K562 (cell line): ENCODE data around the gene ADGRL3.

Experiments
- CREB1 ChIP-seq, 2 experiments: sonication (generic) in 1 of 2; formaldehyde crosslinking in 1 of 2; IDR thresholded peaks; 2 replicates each; pipeline versions ENCODE4 v1.6.1 to v1.8.0; 2012 to 2022; ENCODE audit warnings: inconsistent platforms in 1 of 2, mild to moderate bottlenecking in 1 of 2, missing genetic modification reagents in 1 of 2, moderate library complexity in 1 of 2
- CTCF ChIP-seq, 3 experiments: IDR thresholded peaks in 2 of 3; conservative IDR thresholded peaks in 1 of 3; 2 replicates each; pipeline ENCODE4 v1.5.1; 2011 to 2012; ENCODE audit warnings: low read length in 3 of 3, mild to moderate bottlenecking in 3 of 3, control low read depth in 2 of 3, improper control_type of control experiment in 1 of 3, inconsistent platforms in 1 of 3, low read depth in 1 of 3, mixed read lengths in 1 of 3, moderate library complexity in 1 of 3; ENCODE audit not compliant: insufficient read depth in 2 of 3
- FOXJ3 ChIP-seq: sonication (generic); formaldehyde crosslinking; IDR thresholded peaks from 2 replicates; pipeline ENCODE4 v1.4.0; 2020; ENCODE audit warnings: mild to moderate bottlenecking, missing genetic modification reagents
- NFIX ChIP-seq: fragments of 250-450 bp; sonication (Bioruptor Pico); IDR thresholded peaks from 2 replicates; pipeline ENCODE4 v1.4.0; 2020; ENCODE audit warnings: low read depth, mild to moderate bottlenecking, moderate library complexity
- NFYB ChIP-seq: IDR thresholded peaks from 2 replicates; pipeline ENCODE4 v1.6.1; 2011; ENCODE audit warnings: mild to moderate bottlenecking, moderate library complexity; ENCODE audit not compliant: insufficient read length; ENCODE audit errors: extremely low read depth
- POLR2A ChIP-seq: fragments of 450-650 bp; conservative IDR thresholded peaks from 2 replicates; pipeline ENCODE4 v1.6.1; 2016
- TEAD4 ChIP-seq, 2 experiments: sonication (generic) in 1 of 2; formaldehyde crosslinking in 1 of 2; IDR thresholded peaks; 2 replicates each; pipeline versions ENCODE4 v1.6.1 to v1.8.0; 2012 to 2022; ENCODE audit warnings: borderline replicate concordance in 1 of 2, inconsistent platforms in 1 of 2, low read length in 1 of 2, mild to moderate bottlenecking in 1 of 2, missing genetic modification reagents in 1 of 2

GRCh38 chr4:61992351-61992750, 792.2 kb downstream of the ADGRL3 start:
- no peak for TF ChIP-seq NFYB
- TF ChIP-seq FOXJ3, result no peak
- TF ChIP-seq CTCF (IDR thresholded peaks at IDR 0.05 in 2 of 3, conservative IDR thresholded peaks at IDR 0.05 in 1 of 3; ENCODE audit: insufficient read depth in 2 of 3, low read depth in 1 of 3, low read length in 3 of 3), result no peak
- TF ChIP-seq TEAD4 (IDR thresholded peaks at IDR 0.05; ENCODE audit: low read length), result no peak
- TF ChIP-seq TEAD4 (CRISPR knock-in tag; IDR thresholded peaks at IDR 0.05; ENCODE audit: borderline replicate concordance), result no peak
- TF ChIP-seq NFIX (CRISPR knock-in tag), result no peak
- no peak for TF ChIP-seq POLR2A
- TF ChIP-seq CREB1 (IDR thresholded peaks at IDR 0.05), result no peak
- no peak for TF ChIP-seq CREB1 (CRISPR knock-in tag; IDR thresholded peaks at IDR 0.05)
